Epithelial cell of prostate (primary cell): ENCODE results near the gene CTNNAL1.

Source experiments
- DNase-seq: peaks from one replicate; pipeline ENCODE4 v3.0.0-alpha.2; 2011; ENCODE audit warnings: low read depth, low spot score
- H3K27ac ChIP-seq: fragments of 450-650 bp; 2 replicates; pipeline ENCODE4 v1.5.1; 2017; ENCODE audit warnings: mild to moderate bottlenecking

CTNNAL1 gene

DNA sequence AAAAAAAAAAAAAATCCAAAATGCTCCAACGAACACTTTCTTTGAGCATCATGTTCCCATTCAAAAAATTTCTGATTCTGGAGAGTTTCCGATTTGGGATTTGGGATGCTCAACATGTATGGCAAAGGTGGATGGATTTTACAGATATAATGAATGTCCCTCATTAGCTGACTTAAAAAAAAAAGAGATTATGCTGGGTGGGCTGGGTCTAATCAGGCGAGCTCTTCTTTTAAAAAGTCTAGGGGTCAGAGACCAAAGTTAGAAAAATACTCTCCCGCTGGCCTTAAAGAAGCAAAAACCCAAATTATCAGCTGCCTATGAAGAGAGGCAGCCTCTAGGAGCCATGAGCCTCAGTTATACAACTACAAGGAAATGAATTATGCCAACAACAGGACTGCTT lies 15.2 kb upstream of the CTNNAL1 start:
- DNase-seq = no peak
- H3K27ac ChIP-seq = no peak overlapping the region

GRCh38 chr9:109027176-109027575 lies 13.9 kb upstream of the CTNNAL1 start:
- no peak for DNase-seq
- no peak overlapping the region for H3K27ac ChIP-seq

DNA sequence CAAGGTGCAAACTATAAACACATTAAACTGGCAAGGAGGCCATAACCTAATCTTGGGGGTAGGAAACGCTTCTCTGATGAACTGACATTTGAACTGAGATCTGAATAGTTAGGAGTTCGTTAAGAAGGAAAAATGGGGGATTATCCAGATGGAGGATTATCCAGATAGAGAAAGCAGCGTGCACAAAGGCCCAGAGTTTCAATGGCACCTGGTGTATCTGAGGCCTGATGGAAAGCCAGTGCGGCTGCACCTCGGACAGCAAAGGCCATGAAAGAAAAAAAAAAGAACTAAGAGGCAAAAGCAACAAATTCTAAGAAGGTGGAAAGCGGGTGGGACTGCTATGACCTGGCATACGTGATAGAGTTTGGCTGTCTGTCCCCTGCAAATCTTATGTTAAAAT lies 13.0 kb upstream of the CTNNAL1 start:
- H3K27ac ChIP-seq = no peak overlapping the region
- DNase-seq = no peak

DNA sequence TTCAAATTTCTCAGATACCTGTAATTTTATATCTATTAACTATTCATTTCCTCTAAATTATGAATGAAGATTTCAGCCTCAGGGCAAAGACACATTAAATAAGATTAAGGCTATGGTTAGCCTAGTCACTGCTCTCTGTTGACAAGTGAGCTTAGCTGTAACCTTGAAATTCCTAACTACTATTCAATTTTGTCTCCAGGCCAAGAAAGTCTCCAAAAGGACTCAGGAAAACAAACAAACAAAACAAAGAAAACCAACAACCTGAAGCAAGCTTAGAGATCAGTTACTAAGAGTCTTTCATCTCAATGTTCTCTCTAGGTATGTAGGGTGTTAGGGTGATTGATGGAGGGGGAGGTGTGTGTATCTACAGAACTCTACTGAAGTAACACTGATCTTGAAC lies 9.6 kb upstream of the CTNNAL1 start:
- DNase-seq = no peak
- H3K27ac ChIP-seq = no peak overlapping the region

DNA sequence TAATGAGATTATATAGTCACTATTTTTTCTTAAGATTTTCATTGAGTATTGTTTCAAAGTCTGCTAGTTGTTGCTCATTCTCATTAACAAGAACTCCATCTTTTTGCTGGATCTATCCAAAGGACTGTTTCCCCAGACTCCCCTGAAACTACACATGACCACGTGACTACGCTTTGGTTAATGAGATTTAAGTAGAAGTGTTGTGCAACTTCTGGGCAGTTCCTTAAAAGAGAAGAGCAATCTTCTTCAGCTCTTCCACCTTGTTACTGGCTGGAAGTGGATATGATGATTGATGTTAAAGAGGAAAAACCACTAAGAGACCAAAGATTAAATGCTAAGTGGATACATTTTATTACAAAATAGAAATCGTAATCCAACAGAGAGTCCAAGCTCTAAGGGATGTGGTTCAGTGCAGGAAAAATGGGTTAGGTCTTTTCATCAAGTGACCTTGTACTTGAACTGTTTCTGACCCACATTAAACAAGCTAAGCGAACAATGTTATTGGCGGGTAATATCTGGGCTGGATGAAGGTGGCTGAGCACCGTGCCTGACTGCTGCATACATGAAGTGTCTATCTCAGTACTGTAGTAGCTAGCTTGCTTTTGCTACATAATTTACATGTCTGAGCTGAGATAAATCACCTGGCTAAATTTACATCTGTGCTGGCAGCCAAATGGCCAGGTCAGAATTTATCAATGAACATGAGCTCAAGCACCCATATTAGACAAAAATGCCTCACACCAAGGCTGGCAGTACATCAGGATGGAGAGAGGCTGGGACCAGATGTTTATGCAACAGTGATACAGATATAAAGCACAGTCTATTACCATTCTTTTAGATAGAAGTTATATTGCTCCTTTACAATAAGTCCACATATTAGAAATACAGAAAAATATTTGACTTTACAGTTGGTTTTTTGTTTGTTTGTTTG lies 7.5 kb upstream of the CTNNAL1 start:
- no peak for DNase-seq
- H3K27ac ChIP-seq = peak overlapping the region; percentile 16

DNA sequence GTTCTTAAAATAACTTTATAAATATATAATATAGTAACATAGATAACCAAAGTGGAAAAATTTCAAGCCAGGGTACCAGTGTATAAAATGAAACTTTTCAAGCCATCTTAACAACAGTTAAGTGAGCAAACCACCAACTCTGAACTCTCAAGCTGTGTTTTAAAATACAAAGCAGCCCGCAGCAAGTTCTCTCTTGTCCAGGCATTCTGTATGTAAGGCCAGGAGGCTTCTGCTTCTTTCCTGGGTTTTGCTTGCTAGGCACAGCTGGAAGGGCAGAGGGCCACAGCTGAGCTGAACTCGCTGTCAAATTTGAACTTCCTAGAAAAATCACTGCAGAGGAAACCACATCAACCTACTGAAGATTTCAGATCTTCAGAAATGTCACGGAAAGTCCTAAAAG lies 6.8 kb upstream of the CTNNAL1 start:
- H3K27ac ChIP-seq = peak overlapping the region; percentile 16
- DNase-seq = no peak

- H3K27ac ChIP-seq = no peak overlapping the region
- DNase-seq = no peak
These were observed 6.1 kb upstream of the CTNNAL1 start for GRCh38 chr9:109019420-109019819.

DNA sequence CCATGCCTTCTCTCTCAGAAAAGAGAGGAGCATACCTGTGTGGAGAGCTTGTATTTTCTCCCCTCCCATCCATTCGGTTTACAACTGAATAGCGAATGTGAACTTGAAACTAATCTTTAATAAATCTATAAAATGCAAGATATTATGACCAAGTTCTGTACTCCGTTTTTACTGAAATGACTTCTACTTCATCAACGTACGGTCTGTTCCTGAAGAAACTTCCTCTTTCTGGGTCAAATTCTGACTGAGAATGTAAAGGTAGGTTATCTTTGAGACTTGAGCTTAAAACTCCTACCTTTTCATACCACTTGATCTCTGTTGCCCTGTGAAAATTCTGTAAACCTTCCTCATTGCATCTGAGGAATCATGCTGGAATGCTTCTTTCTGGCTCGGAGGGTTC lies 4.2 kb upstream of the CTNNAL1 start:
- DNase-seq = no peak
- H3K27ac ChIP-seq = no peak overlapping the region

- no peak overlapping the region for H3K27ac ChIP-seq
- no peak for DNase-seq
These were observed 3.8 kb upstream of the CTNNAL1 start for GRCh38 chr9:109017061-109017460.

DNA sequence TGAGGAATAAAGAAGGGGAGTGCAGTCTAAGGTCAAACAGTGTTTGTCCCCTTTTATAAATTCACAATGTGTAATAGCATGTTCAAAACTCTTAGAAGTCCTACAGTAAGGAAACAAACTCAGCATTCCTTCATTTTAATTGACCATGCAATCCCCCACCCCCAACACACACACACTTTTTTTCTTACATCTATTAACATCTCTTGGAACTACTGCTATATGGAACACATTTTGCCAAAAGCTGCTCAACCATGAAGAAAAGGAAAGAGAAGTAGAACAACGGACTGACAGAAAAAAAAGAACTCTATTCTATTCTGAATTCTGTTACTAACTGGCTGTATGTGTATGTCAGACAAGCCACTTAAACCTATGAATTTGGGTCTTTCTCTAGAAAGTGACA lies 2.8 kb upstream of the CTNNAL1 start:
- DNase-seq = no peak
- no peak overlapping the region for H3K27ac ChIP-seq

- no peak for DNase-seq
- peak overlapping the region; percentile 71 for H3K27ac ChIP-seq
These were observed 1.4 kb upstream of the CTNNAL1 start for GRCh38 chr9:109014608-109015280.

DNA sequence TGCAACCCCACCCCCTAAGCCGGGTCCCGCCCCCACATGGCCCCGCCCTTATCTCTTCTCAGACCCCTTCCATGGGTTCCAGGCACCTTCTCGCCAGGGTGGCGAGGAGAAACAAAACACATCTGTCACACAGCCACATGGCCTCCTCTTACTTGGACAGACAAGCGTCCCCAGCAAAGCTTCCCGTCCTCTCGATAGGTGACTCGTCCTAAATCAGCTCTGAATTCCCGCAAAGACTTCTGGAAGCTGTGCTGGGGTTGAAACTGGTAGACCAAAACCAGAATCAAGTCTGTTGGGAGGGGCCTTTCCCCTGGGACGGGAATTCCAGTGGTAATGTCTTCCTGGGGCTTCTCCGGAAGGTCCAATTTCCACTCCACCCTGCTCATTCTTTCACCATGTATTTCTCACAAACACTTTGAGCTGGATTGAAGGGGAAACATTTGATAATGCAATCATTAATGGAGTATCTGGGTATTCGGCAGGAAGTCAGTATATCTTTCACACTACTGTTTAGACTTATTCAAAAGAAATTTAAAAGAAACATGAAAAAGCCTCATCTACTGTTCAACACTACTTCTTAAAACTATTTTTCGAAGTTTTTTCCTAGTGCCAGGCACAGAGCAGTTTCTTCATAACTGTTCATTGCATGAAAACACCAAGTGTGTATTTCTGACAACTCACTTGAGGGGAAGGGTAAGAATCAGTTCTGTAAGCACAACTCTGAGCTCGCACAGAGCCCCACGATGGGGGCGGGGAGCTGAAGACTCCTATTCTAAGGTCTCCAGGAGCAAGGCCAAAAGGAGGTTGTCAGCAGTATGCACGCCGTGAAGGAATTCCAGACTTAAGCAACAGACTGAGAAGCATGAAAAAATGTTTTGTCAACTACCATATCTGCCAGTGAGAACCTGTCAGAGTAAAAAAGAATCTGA lies 644 bp upstream of the CTNNAL1 start:
- peak overlapping the region; percentile 71 for H3K27ac ChIP-seq
- DNase-seq = no peak

- H3K27ac ChIP-seq = peak overlapping the region; percentile 71
- DNase-seq = peak; percentile 89
These were observed 1.1 kb downstream of the CTNNAL1 start for GRCh38 chr9:109012009-109012875.

GRCh38 chr9:109011231-109011671 lies 2.0 kb downstream of the CTNNAL1 start:
- peak overlapping the region; percentile 71 for H3K27ac ChIP-seq
- DNase-seq = no peak

- no peak overlapping the region for H3K27ac ChIP-seq
- DNase-seq = peak; percentile 55
These were observed 2.6 kb downstream of the CTNNAL1 start for GRCh38 chr9:109010746-109011145.

- no peak for DNase-seq
- H3K27ac ChIP-seq = no peak overlapping the region
These were observed 7.6 kb downstream of the CTNNAL1 start for GRCh38 chr9:109005678-109006077.

DNA sequence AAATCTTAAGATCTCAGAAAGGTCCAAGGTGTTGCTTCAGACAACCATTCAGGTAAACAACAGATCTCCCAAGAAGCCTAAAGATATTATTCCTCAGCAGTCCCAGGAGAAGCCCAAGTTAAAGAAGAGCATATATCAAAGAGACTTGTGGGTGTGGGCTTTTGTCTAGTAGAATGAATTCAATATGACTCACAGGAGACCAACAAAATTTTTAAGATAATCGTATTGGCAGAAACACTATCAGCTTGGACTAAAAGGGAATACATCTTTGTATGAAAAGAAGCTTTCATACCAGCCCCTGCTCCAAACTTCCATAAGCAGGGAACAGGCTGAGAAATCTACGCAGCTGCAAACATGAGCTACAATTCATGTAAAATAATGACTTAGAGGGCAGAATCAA lies 10.2 kb downstream of the CTNNAL1 start:
- no peak for DNase-seq
- H3K27ac ChIP-seq = no peak overlapping the region

DNA sequence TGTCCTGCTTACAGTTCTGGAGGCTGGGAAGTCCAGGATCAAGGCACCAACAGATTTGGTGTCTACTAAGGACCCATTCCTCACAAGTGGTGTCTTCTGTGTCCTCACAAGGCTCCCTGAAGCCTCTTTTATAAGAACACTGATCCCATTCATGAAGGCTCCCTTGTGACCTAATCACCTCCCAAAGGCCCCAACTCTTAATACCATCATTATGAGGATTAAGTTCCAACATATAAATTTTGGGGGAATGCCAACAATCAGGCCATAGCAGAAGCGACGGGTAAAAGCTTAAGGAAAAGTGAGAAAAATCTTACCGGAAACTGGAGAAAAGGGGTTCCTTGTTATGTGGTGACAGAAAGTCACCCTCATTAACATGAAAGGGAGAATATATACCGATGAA lies 11.2 kb downstream of the CTNNAL1 start:
- DNase-seq = no peak
- no peak overlapping the region for H3K27ac ChIP-seq

DNA sequence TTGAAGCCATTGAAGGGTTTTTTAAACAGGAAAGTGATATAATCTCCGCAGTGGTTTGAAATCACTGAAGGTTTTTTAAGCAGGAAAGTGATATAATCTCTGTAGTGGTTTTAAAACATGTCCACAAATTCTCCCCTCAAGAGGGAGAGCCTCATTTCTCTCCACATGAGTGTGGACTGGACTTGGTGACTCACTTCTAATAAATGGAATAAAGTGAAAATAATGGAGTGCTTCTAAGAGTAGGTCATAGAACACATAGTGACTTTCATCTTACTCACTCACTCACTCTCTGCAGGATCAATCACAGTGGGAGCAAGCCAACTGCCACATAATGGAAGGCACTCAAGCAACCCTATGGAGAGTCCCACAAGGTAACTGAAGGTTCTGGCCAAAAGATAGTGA lies 12.0 kb downstream of the CTNNAL1 start:
- DNase-seq = peak; percentile 67
- peak overlapping the region; percentile 44 for H3K27ac ChIP-seq

GRCh38 chr9:108997112-108997511 lies 16.2 kb downstream of the CTNNAL1 start:
- DNase-seq = no peak
- no peak overlapping the region for H3K27ac ChIP-seq
